DOHH2 (cell line): ENCODE data around the gene NUP62.

Experiments used
- H3F3A ChIP-seq: fragments of 200-600 bp; sonication (generic), shearing (Covaris generic); 2 replicates; pipeline ENCODE4 v1.6.0; 2016; ENCODE audit warnings: antibody characterized with exemption, mild to moderate bottlenecking; ENCODE audit not compliant: control insufficient read depth, insufficient read depth
- H3K27ac ChIP-seq: fragments of 200-600 bp; sonication (generic); 2 replicates; pipeline ENCODE4 v1.5.1; 2014; ENCODE audit warnings: low read depth, mild to moderate bottlenecking, low read length, moderate library complexity
- H3K27me3 ChIP-seq: fragments of 200-600 bp; sonication (generic); 2 replicates; pipeline ENCODE4 v1.6.1; 2014; ENCODE audit warnings: mild to moderate bottlenecking, low read length, mixed read lengths; ENCODE audit not compliant: control insufficient read depth
- H3K36me3 ChIP-seq: fragments of 200-600 bp; sonication (generic); 2 replicates; pipeline ENCODE4 v1.6.1; 2014; ENCODE audit warnings: mild to moderate bottlenecking, low read length, moderate library complexity, mixed read lengths; ENCODE audit not compliant: control insufficient read depth
- H3K4me1 ChIP-seq: fragments of 200-600 bp; sonication (generic); 2 replicates; pipeline ENCODE4 v1.6.1; 2014; ENCODE audit warnings: mild to moderate bottlenecking, low read length, mixed read lengths; ENCODE audit not compliant: control insufficient read depth
- H3K4me2 ChIP-seq: fragments of 200-600 bp; sonication (generic); 2 replicates; pipeline ENCODE4 v1.6.0; 2014; ENCODE audit warnings: mild to moderate bottlenecking, low read length, moderate library complexity
- H3K4me3 ChIP-seq: fragments of 200-600 bp; sonication (generic); 2 replicates; pipeline ENCODE4 v1.5.1; 2014; ENCODE audit warnings: mild to moderate bottlenecking, low read length, mixed read lengths
- H3K79me2 ChIP-seq: fragments of 200-600 bp; sonication (generic); 2 replicates; pipeline ENCODE4 v1.6.1; 2014; ENCODE audit warnings: mild to moderate bottlenecking, low read length, mixed read lengths; ENCODE audit not compliant: control insufficient read depth
- H3K9me2 ChIP-seq: fragments of 200-600 bp; sonication (generic); replicated peaks from 2 replicates; pipeline ENCODE4 v1.6.1; 2014; ENCODE audit warnings: mild to moderate bottlenecking, low read length, mixed read lengths; ENCODE audit not compliant: control insufficient read depth
- H3K9me3 ChIP-seq: fragments of 200-600 bp; sonication (generic); 2 replicates; pipeline ENCODE4 v1.6.1; 2014; ENCODE audit warnings: antibody characterized with exemption, low read length, mixed read lengths; ENCODE audit not compliant: control insufficient read depth, insufficient read depth
- H4K20me1 ChIP-seq: fragments of 200-600 bp; sonication (generic); 2 replicates; pipeline ENCODE4 v1.6.0; 2014; ENCODE audit warnings: low read depth, mild to moderate bottlenecking, antibody characterized with exemption, low read length, moderate library complexity; ENCODE audit not compliant: control insufficient read depth, insufficient read depth
- EZH2phosphoT487 ChIP-seq: fragments of 200-600 bp; sonication (generic); IDR thresholded peaks from 2 replicates; pipeline ENCODE4 v1.6.1; 2017; ENCODE audit warnings: borderline replicate concordance, mild to moderate bottlenecking, antibody characterized with exemption, low read length, moderate library complexity, mixed read lengths
- TF ChIP-seq, protein P1 (sequence below): fragments of 200-600 bp; sonication (generic); IDR thresholded peaks from one replicate; pipeline ENCODE4 v1.5.1; 2014; ENCODE audit warnings: antibody characterized with exemption, mild to moderate bottlenecking, low read depth, low read length; ENCODE audit not compliant: poor library complexity, severe bottlenecking

NUP62 gene

GRCh38 chr19:49892716-49893115 is 36.6 kb downstream of the NUP62 start:
- H3K9me2 ChIP-seq, result no peaks in the 10 kb centered on the region
- no peaks in the 10 kb centered on the region for H3K36me3 ChIP-seq
- no peaks in the 10 kb centered on the region for H4K20me1 ChIP-seq
- no peaks in the 10 kb centered on the region for H3K9me3 ChIP-seq
- no peak overlapping the region for H3K27ac ChIP-seq
- no peak for TF ChIP-seq EZH2phosphoT487
- TF ChIP-seq, protein P1, sequence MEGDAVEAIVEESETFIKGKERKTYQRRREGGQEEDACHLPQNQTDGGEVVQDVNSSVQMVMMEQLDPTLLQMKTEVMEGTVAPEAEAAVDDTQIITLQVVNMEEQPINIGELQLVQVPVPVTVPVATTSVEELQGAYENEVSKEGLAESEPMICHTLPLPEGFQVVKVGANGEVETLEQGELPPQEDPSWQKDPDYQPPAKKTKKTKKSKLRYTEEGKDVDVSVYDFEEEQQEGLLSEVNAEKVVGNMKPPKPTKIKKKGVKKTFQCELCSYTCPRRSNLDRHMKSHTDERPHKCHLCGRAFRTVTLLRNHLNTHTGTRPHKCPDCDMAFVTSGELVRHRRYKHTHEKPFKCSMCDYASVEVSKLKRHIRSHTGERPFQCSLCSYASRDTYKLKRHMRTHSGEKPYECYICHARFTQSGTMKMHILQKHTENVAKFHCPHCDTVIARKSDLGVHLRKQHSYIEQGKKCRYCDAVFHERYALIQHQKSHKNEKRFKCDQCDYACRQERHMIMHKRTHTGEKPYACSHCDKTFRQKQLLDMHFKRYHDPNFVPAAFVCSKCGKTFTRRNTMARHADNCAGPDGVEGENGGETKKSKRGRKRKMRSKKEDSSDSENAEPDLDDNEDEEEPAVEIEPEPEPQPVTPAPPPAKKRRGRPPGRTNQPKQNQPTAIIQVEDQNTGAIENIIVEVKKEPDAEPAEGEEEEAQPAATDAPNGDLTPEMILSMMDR, result no peak
- peaks cover 50% of the 10 kb centered on the region for H3K4me1 ChIP-seq
- no peaks in the 10 kb centered on the region; the same call in 1 of the 2 replicates for H3F3A ChIP-seq
- H3K27me3 ChIP-seq, result peaks cover 65% of the 10 kb centered on the region
- H3K4me2 ChIP-seq, result no peak overlapping the region
- no peaks in the 10 kb centered on the region for H3K79me2 ChIP-seq
- no peak overlapping the region for H3K4me3 ChIP-seq

- H3K9me3 ChIP-seq, result no peaks in the 10 kb centered on the region
- H3K36me3 ChIP-seq, result no peaks in the 10 kb centered on the region
- H3K4me3 ChIP-seq, result no peak overlapping the region
- peaks cover 59% of the 10 kb centered on the region for H3K27me3 ChIP-seq
- H3K4me2 ChIP-seq, result no peak overlapping the region
- H3K27ac ChIP-seq, result no peak overlapping the region
- H4K20me1 ChIP-seq, result no peaks in the 10 kb centered on the region
- no peaks in the 10 kb centered on the region for H3K79me2 ChIP-seq
- H3F3A ChIP-seq, result peaks cover 2% of the 10 kb centered on the region; the same call in 1 of the 2 replicates
- TF ChIP-seq, protein P1, result no peak
- no peak for TF ChIP-seq EZH2phosphoT487
- peaks cover 42% of the 10 kb centered on the region for H3K4me1 ChIP-seq
- no peaks in the 10 kb centered on the region for H3K9me2 ChIP-seq
These were observed 37.9 kb downstream of the NUP62 start for GRCh38 chr19:49891393-49891792.

DNA sequence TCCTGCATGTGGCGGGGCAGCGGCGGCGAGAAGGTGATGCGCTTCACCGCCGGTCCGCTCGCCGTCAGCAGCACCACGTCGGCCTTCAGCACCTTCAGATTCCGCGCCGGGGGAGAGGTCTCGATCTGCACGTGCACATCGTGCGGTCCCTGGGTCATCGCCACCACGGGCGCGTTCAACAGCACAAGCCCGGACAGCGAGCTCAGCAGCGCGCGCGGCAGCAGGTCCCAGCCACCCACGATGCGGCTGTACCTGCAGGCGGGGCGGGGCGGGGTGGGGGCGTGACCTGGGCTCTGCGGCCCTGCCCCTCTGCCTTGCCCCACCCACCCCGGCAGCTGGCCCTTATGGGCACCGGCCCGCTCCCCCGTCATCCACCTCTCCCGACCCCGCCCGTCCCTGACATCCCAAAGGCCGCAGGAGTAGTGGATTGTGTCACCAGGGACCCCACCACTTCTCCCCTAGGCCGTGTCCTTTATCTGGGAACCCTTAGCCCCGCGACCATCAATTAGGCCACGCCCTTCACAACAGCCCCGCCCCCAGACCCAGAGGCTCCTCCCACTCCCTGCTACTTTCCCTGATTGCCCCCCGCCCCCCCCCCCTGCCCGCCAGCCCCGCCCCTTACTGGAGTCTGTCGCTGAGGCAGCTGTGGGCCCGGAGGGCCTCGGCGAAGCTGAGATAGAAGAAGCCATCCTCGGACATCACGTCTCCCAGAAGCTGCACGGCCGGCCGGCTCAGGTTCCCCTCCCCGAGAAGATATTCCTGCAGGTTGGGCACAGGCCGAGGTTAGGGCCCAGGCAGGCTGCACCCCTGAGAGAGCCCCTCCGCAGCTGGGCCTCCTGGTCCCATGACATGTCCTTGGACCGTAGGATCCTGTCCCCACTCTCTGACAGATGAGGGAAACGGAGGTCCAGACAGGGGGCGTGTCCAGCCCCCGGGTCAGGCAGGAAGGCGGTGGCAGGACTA is 38.7 kb downstream of the NUP62 start:
- Histone ChIP-seq H3K4me3 (peak overlapping the region; percentile 75), H3K79me2 (no peaks in the 10 kb centered on the region), H3K9me2 (no peaks in the 10 kb centered on the region), H3K27me3 (peaks cover 51% of the 10 kb centered on the region), H3K27ac (no peak overlapping the region), H3K4me2 (peak overlapping the region; percentile 94), H3K9me3 (no peaks in the 10 kb centered on the region), H3K4me1 (peaks cover 34% of the 10 kb centered on the region), H3F3A (peaks cover 5% of the 10 kb centered on the region; the same call in 1 of the 2 replicates), H3K36me3 (no peaks in the 10 kb centered on the region), H4K20me1 (no peaks in the 10 kb centered on the region)
- TF ChIP-seq, protein P1, result peak; percentile 49
- no peak for TF ChIP-seq EZH2phosphoT487
